ENCODE data around the gene U2AF2. TPM values are rescaled to one million over a fixed set of nuclear protein-coding genes. Genes with fewer than 3 reads are reported as not detected.

U2AF2 gene
- total RNA-seq, 1 donor from 2014 or later: 145 TPM

DNA sequence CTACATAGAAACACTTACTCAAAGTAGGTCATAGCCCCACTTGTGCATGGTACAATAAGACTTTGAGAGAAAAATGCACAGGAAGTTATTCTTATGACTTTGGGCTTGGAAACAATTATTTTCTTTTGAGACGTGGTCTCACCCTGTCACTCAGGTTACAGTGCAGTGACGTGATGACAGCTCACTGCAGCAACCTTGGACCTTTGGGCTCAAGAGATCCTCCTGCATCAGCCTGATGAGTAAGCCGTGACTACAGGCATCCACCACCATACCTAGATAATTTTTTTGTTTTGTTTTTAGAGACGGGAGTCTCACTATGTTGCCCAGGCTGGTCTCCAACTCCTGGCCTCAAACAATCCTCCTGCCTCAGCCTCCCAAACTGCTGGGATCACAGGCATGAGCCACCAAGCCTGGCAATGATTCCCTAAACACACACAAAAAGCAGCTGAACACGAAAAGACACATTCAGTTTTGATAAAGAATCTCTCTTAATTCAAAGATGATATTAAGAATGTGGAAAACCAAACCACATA, 65.4 kb downstream of the U2AF2 start:
- TF ChIP-seq POLR2A (IDR thresholded peaks at IDR 0.05) (no peak), POLR2AphosphoS5 (IDR thresholded peaks at IDR 0.05; ENCODE audit: insufficient read depth in 1 of 2, low read depth in 1 of 2) (no peak)
- TF ChIP-seq, protein P1, sequence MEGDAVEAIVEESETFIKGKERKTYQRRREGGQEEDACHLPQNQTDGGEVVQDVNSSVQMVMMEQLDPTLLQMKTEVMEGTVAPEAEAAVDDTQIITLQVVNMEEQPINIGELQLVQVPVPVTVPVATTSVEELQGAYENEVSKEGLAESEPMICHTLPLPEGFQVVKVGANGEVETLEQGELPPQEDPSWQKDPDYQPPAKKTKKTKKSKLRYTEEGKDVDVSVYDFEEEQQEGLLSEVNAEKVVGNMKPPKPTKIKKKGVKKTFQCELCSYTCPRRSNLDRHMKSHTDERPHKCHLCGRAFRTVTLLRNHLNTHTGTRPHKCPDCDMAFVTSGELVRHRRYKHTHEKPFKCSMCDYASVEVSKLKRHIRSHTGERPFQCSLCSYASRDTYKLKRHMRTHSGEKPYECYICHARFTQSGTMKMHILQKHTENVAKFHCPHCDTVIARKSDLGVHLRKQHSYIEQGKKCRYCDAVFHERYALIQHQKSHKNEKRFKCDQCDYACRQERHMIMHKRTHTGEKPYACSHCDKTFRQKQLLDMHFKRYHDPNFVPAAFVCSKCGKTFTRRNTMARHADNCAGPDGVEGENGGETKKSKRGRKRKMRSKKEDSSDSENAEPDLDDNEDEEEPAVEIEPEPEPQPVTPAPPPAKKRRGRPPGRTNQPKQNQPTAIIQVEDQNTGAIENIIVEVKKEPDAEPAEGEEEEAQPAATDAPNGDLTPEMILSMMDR (IDR thresholded peaks at IDR 0.05): no peak
- Histone ChIP-seq H3K4me3 (no peak overlapping the region), H3K9me3 (no peaks in the 10 kb centered on the region), H3K4me1 (no peaks in the 10 kb centered on the region), H3K36me3 (no peaks in the 10 kb centered on the region), H3K27ac (no peak overlapping the region), H3K27me3 (no peaks in the 10 kb centered on the region)
- intact Hi-C loops (cut with DNase I): no loop called here
- DNase-seq (ENCODE audit: extremely low spot score in 2 of 2): no peak

DNA sequence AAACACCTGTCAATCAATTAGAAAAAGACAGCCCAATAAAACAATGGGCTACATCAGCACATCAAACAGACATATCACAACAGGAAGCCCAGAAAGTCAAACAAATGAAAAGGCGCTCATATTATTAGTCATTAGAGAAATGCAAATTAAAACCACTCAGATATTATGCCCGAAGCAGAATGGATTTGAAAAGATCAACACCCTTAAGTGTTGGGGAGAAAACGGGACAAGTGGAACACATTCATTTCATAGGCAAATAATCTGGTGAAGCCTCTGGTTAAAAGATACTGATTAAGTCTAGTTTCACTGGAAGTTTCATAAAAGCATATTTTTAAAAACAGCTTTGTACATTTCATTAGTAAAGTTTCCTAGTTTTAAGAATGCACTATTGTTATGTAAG, 66.0 kb downstream of the U2AF2 start:
- no peak overlapping the region for H3K4me3 ChIP-seq
- TF ChIP-seq POLR2A (IDR thresholded peaks at IDR 0.05): no peak
- no peak for TF ChIP-seq POLR2AphosphoS5 (IDR thresholded peaks at IDR 0.05; ENCODE audit: insufficient read depth in 1 of 2, low read depth in 1 of 2)
- TF ChIP-seq, protein P1 (IDR thresholded peaks at IDR 0.05): no peak
- H3K9me3 ChIP-seq: no peaks in the 10 kb centered on the region
- no peaks in the 10 kb centered on the region for H3K36me3 ChIP-seq
- no peak for DNase-seq (ENCODE audit: extremely low spot score in 2 of 2)
- H3K27me3 ChIP-seq: no peaks in the 10 kb centered on the region
- H3K27ac ChIP-seq: no peak overlapping the region
- intact Hi-C loops (cut with DNase I): no loop called here
- no peaks in the 10 kb centered on the region for H3K4me1 ChIP-seq

GRCh38 chr19:55723491-55723890, 68.7 kb downstream of the U2AF2 start:
- no peak for DNase-seq (ENCODE audit: extremely low spot score in 2 of 2)
- H3K27me3 ChIP-seq: no peaks in the 10 kb centered on the region
- intact Hi-C loops (cut with DNase I): no loop called here
- no peak overlapping the region for H3K27ac ChIP-seq
- H3K9me3 ChIP-seq: no peaks in the 10 kb centered on the region
- H3K36me3 ChIP-seq: no peaks in the 10 kb centered on the region
- TF ChIP-seq POLR2AphosphoS5 (IDR thresholded peaks at IDR 0.05; ENCODE audit: insufficient read depth in 1 of 2, low read depth in 1 of 2) (no peak), POLR2A (IDR thresholded peaks at IDR 0.05) (no peak)
- TF ChIP-seq, protein P1 (IDR thresholded peaks at IDR 0.05): no peak
- no peaks in the 10 kb centered on the region for H3K4me1 ChIP-seq
- H3K4me3 ChIP-seq: no peak overlapping the region

Small RNAs within 50 kb of the gene (small RNA-seq; reads per million reads assigned to genes)
- not detected for gene AC010525.2

Other genes starting within 250 kb of the U2AF2 start
- 22.3 TPM for gene UBE2S, start 247.2 kb upstream of the U2AF2 start, total RNA-seq
- 0.25 TPM for gene SHISA7, start 211.7 kb upstream of the U2AF2 start, total RNA-seq
- gene ISOC2, start 193.4 kb upstream of the U2AF2 start, total RNA-seq: 61.4 TPM
- not detected for gene C19orf85, start 190.3 kb upstream of the U2AF2 start, total RNA-seq
- 2.7 TPM for gene ZNF628, start 178.4 kb upstream of the U2AF2 start, total RNA-seq
- 14.2 TPM for gene NAT14, start 169.8 kb upstream of the U2AF2 start, total RNA-seq
- gene SSC5D, start 166.6 kb upstream of the U2AF2 start, total RNA-seq: 13.5 TPM
- gene SBK2, start 117.9 kb upstream of the U2AF2 start, total RNA-seq: not detected
- gene SBK3, start 109.5 kb upstream of the U2AF2 start, total RNA-seq: not detected
- gene ZNF579, start 74.2 kb upstream of the U2AF2 start, total RNA-seq: 3.2 TPM
- gene FIZ1, start 55.5 kb upstream of the U2AF2 start, total RNA-seq: 5.4 TPM
- 15.5 TPM for gene ZNF524, start 54.7 kb upstream of the U2AF2 start, total RNA-seq
- gene ZNF865, start 49.4 kb upstream of the U2AF2 start, total RNA-seq: 8.8 TPM
- gene ZNF784, start 30.5 kb upstream of the U2AF2 start, total RNA-seq: 5.2 TPM
- 30.9 TPM for gene ZNF580, start 14.0 kb upstream of the U2AF2 start, total RNA-seq
- gene ZNF581, start 11.4 kb upstream of the U2AF2 start, total RNA-seq: 15.5 TPM
- gene CCDC106, start 6.8 kb upstream of the U2AF2 start, total RNA-seq: 8.3 TPM
- 43.7 TPM for gene EPN1, start 20.2 kb downstream of the U2AF2 start, total RNA-seq
- gene NLRP9, start 83.4 kb downstream of the U2AF2 start, total RNA-seq: not detected
- gene RFPL4A, start 104.1 kb downstream of the U2AF2 start, total RNA-seq: not detected
- not detected for gene RFPL4AL1, start 114.1 kb downstream of the U2AF2 start, total RNA-seq
- gene NLRP11, start 177.0 kb downstream of the U2AF2 start, total RNA-seq: not detected
- not detected for gene NLRP4, start 181.5 kb downstream of the U2AF2 start, total RNA-seq

Data from vagina (tissue), 2 donors.